GM13976 (cell line): ENCODE results near the gene ANKRD36B.
"Not testable (repeated sequence)": the region's sequence is repeated elsewhere in the genome, so short reads cannot be mapped to it uniquely, and the experiment has no call there.

Experiments used
- DNase-seq: peaks from one replicate; pipeline ENCODE4 v3.0.0; 2012; ENCODE audit warnings: low spot score
- in situ Hi-C: fragments of 300-500 bp; cut with MboI; formaldehyde crosslinking; loops from one replicate; pipeline ENCODE4 v1.12.0; 2022; ENCODE audit warnings: low sequenced_read_pairs, mixed read lengths, inconsistent platforms; ENCODE audit not compliant: unreplicated experiment
- TF ChIP-seq, protein P1 (sequence below): IDR thresholded peaks from 2 replicates; pipeline ENCODE4 v1.5.1; 2012; ENCODE audit warnings: borderline replicate concordance, mild to moderate bottlenecking; ENCODE audit not compliant: insufficient read depth; ENCODE audit errors: extremely low read depth, missing control alignments, control extremely low read depth

Gene ANKRD36B

DNA sequence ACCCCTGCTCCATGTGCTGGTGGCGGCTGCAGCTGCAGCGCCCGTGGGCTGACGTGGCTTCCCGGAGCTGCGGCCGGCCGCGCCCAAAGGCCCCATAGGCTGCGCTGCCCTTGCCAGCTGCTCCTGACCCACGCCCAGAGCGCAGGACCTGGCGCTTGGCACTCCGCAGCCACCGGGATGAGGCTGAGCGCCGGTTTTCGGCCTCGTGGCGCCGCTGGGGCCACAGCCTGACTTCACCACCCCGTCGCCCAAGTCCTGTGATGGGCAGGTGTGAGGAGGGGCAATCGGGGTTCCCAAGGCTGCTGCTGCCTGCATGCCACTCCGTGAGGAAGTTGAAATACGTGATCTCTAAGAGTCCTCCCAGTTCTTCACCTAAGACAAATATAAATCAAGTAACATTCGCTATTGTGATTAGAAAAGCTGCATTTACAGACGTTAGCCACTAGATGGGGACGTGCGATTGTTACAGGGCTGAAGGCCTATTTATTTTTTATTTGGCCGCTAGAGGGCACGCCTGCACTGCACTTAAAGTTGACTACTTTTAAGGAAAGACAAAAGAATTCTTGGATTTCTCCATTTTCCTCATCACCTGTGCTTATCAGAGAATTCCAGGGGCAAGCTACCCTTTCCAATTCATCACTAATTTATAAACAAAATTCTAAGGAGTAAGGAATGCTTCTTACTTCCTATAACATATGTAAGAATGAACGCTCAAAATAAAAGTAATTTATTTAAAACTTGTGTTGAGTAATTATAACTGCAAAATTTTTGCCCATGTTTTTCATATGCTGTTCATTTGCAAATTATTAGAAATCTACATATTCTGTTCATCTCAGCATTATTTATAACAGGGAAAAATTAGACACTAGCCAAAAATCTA, 1.1 kb upstream of the ANKRD36B start:
- peak; percentile 58 for DNase-seq
- TF ChIP-seq, protein P1, sequence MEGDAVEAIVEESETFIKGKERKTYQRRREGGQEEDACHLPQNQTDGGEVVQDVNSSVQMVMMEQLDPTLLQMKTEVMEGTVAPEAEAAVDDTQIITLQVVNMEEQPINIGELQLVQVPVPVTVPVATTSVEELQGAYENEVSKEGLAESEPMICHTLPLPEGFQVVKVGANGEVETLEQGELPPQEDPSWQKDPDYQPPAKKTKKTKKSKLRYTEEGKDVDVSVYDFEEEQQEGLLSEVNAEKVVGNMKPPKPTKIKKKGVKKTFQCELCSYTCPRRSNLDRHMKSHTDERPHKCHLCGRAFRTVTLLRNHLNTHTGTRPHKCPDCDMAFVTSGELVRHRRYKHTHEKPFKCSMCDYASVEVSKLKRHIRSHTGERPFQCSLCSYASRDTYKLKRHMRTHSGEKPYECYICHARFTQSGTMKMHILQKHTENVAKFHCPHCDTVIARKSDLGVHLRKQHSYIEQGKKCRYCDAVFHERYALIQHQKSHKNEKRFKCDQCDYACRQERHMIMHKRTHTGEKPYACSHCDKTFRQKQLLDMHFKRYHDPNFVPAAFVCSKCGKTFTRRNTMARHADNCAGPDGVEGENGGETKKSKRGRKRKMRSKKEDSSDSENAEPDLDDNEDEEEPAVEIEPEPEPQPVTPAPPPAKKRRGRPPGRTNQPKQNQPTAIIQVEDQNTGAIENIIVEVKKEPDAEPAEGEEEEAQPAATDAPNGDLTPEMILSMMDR: peak; percentile 98
- in situ Hi-C loops: not testable (repeated sequence)

DNA sequence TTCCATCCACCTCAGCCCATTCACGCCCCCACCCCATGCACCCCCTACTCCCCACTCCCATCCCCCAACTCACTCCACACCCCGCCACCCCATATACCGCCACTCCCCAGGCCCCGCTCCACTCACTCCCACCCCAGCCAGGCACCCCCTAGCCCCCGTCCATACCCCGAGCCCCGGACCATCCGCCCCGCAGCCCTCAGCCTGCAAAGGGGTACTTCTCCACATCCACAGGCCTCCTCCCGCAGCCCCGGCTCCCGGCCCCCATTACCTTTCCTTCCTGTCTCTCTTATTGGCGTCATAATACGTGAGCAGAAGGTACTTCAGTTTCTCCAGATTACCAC, 450 bp downstream of the ANKRD36B start:
- DNase-seq, in situ Hi-C loops: not testable (repeated sequence)

DNA sequence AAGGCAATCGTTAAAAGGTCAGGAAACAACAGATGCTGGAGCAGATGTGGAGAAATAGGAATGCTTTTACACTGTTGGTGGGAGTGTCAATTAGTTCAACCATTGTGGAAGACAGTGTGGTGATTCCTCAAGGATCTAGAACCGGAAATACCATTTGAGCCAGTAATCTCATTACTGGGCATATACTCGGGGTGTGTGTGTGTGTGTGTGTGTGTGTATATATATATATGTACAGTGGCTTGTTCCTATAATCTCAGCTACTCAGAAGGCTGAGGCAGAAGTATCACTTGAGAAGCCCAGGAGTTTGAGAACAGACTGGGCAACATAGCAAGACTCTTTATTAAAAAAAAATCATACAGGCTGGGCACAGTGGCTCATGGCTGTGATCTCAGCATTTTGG, 24.0 kb downstream of the ANKRD36B start:
- in situ Hi-C loops, DNase-seq: not testable (repeated sequence)

DNA sequence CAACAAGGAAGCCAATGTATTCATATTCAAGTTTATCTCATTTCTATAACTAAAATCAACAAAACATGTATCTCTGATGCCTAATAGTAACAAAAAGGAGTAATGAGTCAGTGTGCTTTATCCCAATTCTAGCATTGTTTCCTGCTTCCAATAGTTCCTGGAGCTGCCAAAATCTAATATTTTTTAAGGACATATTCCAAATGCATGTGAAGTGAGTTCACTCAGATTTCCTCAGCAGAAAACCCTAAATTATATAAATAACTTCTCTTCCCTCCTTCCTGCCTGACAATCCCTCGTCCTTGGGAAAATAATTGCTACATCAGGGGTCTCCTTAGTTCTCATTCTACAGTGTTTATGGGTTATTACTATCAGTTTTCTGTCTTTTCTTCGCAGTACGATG, 37.3 kb downstream of the ANKRD36B start:
- DNase-seq, in situ Hi-C loops: not testable (repeated sequence)

DNA sequence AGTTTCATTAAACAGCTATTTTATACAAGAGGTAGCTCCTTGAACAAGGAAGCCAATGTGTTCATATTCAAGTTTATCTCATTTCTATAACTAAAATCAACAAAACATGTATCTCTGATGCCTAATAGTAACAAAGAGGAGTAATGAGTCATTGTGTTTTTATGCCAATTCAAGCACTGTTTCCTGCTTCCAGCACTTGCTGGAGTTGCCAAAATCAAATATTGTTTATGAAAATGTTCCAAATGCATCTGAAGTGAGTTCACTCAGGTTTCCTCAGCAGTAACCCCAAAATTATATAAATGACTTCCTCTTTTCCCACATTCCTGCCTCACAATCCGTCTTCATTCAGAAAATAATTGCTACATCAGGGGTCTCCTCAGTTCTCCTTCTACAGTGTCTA, 39.2 kb downstream of the ANKRD36B start:
- in situ Hi-C loops, DNase-seq: not testable (repeated sequence)

DNA sequence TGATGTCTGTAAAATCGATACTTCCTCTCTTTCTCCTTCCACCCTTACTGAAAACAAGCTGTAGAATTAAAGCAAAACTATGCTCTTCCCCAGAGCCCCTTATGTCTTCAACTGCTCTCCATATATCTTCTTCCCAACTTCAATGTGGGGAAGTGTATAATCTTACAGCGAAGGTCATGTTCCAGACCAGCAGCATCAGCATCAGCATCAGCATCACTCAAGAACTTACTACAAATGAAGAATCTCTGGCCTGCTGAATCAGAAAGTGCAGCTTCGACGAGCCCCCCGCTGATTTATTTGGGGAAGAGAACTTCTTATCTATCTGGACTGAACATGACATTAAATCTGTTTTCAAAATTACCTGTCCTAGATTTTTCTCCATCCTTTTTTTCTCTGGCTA, 40.6 kb downstream of the ANKRD36B start:
- in situ Hi-C loops, DNase-seq: not testable (repeated sequence)

DNA sequence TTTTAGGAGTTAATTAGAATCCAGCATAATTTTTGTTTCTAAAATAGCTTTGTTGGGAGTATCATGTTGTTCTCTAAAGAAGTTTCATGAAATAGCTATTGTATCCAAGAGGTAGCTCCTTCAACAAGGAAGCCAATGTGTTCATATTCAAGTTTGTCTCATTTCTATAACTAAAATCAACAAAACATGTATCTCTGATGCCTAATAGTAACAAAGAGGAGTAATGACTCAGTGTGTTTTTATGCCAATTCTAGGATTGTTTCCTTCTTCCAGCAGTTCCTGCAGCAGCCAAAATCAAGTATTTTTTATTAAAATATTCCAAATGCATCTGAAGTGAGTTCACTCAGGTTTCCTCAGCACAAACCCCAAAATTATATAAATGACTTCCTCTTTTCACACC, 41.1 kb downstream of the ANKRD36B start:
- DNase-seq, in situ Hi-C loops: not testable (repeated sequence)

DNA sequence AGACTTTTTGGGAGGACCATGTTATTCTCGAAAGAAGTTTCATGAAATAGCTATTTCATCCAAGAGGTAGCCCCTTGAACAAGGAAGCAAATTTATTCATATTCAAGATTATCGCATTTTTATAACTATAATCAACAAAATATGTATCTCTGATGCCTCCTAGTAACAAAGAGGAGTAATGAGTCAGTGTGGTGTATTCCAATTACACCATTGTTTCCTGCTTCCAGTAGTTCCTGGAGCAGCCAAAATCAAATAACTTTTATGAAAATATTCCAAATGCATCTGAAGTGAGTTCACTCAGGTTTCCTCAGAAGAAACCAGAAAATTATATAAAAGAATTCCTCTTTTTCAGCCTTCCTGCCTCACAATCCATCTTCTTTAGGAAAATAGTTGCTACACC, 43.0 kb downstream of the ANKRD36B start:
- in situ Hi-C loops: no loop called here
- no peak for DNase-seq
- TF ChIP-seq, protein P1: no peak

DNA sequence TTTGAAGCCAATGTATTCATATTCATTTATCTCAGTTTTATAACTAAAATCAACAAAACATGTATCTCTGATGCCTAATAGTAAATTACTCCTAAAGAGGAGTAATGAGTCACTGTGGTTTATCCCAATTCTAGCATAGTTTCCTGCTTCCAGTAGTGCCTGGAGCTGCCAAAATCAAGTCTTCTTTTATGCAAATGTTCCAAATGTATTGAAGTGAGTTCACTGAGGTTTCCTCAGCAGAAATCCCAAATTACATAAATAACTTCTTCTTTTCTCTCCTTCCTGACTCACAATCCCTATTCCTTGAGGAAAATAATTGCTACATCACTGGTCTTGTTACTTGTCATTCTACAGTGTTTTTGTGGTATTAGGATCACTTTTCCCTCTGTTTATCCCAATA, 44.8 kb downstream of the ANKRD36B start:
- DNase-seq, in situ Hi-C loops: not testable (repeated sequence)

DNA sequence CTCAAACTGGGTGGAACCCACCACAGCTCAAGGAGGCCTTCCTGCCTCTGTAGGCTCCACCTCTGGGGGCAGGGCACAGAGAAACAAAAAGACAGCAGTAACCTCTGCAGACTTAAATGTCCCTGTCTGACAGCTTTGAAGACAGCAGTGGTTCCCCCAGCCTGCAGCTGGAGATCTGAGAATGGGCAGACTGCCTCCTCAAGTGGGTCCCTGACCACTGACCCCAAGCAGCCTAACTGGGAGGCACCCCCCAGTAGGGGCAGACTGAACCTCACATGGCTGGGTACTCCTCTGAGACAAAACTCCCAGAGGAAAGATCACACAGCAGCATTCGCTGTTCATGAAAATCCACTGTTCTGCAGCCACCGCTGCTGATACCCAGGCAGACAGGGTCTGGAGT, 63.8 kb downstream of the ANKRD36B start:
- DNase-seq, in situ Hi-C loops: not testable (repeated sequence)

DNA sequence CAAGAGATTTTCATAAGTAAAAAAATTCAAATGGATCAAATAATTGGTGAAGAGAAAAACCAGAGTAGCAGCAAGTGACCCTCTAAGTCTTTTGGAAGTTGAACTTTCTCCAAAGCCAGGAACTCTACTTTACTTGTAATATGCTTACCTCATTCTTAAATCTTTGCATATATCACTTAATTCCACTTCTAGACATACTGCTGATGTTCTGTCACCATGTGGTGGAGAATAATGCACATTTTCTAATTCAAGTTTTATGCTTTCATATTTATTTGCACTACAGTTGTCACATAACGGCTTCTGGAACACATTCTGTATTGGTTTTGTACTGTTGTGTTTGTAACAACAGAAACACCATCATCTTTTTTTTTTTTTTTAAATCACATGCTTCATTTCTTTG, 65.9 kb downstream of the ANKRD36B start:
- in situ Hi-C loops: not testable (repeated sequence)

DNA sequence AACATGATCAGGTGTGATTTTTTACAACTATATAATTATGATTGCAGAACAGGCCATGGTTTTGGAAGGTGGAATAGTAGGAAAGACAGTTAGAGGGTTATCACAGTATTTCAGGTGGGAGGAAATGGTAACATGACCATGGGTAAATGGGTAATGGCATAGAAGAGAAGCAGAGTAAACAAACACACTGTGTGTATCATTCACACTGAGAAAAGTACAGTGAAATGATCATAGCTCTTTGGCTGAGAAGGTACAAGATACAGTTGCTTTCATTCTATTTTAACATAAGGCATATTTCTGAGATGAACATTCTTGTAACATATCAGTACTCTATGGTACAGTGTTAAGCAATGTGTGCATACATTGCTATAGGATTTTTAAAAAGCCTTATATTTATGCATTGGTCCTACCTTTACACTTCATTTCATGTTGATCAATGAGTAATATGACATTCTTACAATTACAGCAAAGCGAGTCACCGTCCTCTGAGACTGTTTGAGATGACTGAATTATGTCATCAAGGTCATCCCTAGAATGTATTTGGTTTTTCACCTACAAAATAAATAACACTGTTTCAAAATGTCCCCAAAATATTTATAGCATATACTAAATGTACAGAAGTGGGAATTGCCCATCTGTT, 66.6 kb downstream of the ANKRD36B start:
- in situ Hi-C loops, DNase-seq: not testable (repeated sequence)

More for the DNA sequence above, 65.9 kb downstream of the ANKRD36B start:
- not testable (repeated sequence) for DNase-seq

DNA sequence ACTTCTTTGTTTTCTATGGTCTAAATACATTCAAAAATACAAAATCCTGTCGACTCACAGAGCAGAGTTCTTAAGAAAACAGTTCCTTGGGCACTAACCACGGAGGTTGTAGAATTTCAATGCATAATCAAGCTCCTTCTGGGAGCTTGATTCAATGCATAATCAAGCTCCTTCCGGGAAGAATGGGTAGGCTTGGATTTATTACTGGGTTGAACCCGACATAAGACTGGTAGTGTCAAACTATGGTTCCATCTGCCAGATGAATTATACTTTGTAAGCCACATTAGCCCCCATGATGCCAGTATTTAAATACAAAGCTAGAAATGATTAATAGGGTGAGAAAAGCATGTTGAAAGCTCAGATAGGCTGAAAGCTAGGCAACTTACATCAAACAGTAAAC, 94.0 kb downstream of the ANKRD36B start:
- in situ Hi-C loops, DNase-seq: not testable (repeated sequence)

DNA sequence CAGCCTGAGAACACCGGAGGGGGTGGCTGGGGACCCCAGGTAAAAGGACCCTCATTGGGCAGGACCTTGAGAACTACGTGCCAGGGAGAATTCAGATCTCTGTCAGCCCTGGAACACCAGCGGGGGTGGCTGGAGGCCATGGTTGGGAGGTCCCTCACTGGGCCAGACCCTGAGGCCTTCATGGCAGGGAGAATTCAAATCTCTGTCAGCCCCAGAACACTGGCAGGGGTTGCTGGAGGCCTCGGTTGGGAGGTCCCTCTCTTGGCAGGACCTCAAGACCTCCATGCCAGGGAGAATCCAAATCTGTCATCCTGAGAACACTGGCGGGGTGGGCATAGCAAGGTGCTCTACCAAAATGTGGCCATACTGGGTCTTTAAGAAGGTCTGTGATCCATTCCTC, 99.5 kb downstream of the ANKRD36B start:
- DNase-seq, in situ Hi-C loops: not testable (repeated sequence)
